AG09309 (cell line): Measurements from ENCODE around the gene WNT9B.

Source experiments
- DNase-seq: peaks from one replicate; pipeline ENCODE4 v3.0.0-alpha.2; 2010; ENCODE audit warnings: low read depth
- H3K4me3 ChIP-seq: 2 replicates; pipeline ENCODE4 v1.5.1; 2011; ENCODE audit warnings: mild to moderate bottlenecking, low read depth, low read length, moderate library complexity; ENCODE audit not compliant: control insufficient read depth
- TF ChIP-seq, protein P1 (sequence below): IDR thresholded peaks from 2 replicates; pipeline ENCODE4 v1.5.1; 2011; ENCODE audit warnings: mild to moderate bottlenecking, low read depth, low read length, inconsistent platforms; ENCODE audit not compliant: insufficient read depth, control insufficient read depth; ENCODE audit errors: missing control alignments

The WNT9B gene

DNA sequence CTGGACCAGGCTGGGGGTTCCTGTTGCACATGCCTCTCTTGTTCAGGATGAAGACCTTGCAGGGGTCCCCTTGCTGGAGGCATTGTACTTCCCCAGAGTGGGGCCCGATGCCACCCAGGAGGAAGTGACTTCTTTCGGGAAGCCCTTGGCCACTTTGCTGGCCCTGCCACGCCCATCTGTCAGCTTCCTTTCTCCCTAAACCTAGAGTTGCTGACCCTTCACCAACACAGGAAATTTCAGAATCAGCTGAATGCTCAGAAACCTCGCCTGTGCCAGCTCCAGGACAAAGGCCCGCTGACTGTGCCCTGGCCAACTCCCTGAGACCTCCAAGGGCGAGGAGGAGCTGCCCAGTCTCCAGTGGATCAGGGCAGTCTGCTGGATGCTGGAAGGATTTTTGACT lies 26.7 kb downstream of the WNT9B start:
- TF ChIP-seq, protein P1, sequence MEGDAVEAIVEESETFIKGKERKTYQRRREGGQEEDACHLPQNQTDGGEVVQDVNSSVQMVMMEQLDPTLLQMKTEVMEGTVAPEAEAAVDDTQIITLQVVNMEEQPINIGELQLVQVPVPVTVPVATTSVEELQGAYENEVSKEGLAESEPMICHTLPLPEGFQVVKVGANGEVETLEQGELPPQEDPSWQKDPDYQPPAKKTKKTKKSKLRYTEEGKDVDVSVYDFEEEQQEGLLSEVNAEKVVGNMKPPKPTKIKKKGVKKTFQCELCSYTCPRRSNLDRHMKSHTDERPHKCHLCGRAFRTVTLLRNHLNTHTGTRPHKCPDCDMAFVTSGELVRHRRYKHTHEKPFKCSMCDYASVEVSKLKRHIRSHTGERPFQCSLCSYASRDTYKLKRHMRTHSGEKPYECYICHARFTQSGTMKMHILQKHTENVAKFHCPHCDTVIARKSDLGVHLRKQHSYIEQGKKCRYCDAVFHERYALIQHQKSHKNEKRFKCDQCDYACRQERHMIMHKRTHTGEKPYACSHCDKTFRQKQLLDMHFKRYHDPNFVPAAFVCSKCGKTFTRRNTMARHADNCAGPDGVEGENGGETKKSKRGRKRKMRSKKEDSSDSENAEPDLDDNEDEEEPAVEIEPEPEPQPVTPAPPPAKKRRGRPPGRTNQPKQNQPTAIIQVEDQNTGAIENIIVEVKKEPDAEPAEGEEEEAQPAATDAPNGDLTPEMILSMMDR: no peak
- DNase-seq: no peak
- H3K4me3 ChIP-seq: no peak overlapping the region

DNA sequence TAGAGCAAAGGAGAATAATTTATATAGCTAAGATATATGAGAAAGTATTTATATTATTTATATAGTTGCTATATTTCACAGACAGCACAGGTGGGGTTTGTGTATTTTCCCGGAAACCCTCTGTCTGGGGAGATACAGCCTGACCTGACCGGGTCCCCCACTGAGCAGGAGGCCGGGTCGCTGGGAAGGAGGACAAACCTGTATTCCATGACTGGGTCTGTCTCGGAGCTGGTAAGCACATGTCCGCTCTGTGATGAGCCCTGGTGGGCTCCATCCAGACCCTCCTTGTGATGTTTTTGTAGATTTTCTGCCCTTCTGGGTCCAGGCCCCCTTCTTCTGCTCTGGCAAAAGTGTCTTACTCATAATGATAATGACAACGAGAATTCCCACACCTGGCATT lies 27.7 kb downstream of the WNT9B start:
- H3K4me3 ChIP-seq: no peak overlapping the region
- TF ChIP-seq, protein P1: no peak
- no peak for DNase-seq

DNA sequence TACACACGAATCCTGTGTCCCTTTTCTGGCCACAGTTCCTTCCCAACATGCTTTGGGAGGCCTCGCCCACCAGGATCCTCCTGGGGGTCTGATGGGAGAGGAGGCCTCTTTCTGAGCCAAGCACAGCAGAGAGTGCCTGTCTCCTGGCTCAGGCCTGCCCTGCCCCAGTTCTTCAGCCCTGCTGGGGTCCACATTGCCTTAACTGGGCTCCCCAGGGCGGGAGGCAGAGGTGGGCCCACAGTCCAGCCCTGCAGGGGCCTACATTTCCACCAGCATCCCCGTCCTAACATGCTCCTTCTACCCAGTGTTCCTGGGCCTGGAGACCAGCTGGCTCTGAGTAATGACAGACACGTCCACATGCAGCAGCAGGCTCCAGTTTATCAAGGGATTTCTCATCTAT lies 29.6 kb downstream of the WNT9B start:
- TF ChIP-seq, protein P1: no peak
- H3K4me3 ChIP-seq: no peak overlapping the region
- no peak for DNase-seq

DNA sequence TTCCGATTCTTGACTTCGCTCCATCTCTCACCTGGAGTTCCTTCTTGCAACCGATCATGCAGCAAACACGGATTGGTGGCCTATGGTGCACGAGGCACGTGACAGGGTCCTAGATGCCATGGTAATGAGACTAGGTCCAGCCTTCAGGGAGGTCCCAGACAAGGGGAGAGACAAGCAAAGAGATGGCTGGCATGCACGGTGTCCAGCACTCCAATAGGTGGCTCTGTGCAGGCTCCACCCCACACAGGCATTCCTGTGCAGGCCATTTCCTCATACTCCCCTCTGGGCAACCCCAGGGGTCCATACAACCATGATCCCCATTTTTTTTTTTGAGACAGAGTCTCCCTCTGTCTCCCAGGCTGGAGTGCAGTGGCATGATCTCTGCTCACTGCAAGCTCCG lies 31.3 kb downstream of the WNT9B start:
- TF ChIP-seq, protein P1: no peak
- no peak for DNase-seq
- H3K4me3 ChIP-seq: no peak overlapping the region

DNA sequence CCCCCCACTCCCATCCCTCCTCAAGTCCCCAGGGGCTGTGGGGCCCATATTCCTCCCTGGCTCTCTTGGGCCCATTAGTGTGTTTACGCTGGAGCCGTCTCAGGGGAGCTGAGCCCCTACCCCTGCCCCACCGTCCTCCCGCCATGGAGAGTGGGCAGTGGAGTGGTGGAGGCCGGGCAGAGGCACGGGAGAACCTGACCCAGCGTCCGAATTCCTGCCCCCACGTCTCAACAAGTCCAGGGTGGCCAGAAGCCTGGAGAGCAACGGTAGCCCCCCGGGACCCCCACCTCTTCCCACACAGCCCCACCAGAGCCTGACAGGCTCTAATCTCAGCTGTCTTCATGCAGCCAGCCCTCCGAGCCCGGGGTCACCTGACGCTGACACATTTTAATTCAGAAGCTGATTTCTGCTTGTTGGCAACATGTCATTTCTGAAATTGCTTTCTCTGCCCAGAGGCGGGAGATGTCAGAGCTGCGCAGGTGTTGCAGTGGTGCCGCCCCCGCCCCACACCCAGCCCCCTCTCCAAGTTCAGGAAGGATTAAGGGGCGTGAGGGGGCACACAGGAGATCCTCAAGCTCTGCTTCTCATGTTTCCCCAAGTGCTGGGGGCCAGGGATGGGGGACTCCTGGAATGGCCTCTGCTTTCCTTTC lies 32.6 kb downstream of the WNT9B start:
- DNase-seq: no peak
- no peak overlapping the region for H3K4me3 ChIP-seq
- TF ChIP-seq, protein P1: no peak

DNA sequence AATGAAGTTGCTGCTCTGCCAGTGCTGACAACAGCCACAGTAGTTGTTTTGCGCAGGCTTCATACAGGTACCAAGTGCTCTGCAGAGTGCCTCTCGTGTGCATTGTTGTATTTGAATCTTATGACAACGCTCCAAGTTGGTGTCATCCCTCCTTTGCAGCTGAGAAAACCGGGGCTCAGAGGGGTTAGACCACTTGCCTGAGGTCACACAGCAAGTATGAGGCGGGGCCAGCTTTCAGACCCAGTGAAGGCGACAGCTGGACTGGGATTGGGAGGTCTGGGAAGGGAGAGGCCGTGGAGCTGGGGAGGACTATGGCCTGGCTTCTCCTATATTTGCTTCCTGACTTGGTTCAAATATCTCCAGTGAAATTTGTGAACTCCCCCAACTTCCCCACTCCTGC lies 33.2 kb downstream of the WNT9B start:
- no peak overlapping the region for H3K4me3 ChIP-seq
- TF ChIP-seq, protein P1: no peak
- DNase-seq: no peak
